Lung microvascular endothelial cell (primary cell): ENCODE data around the gene VAV2. TPM values are rescaled to one million over a fixed set of nuclear protein-coding genes. Genes with fewer than 3 reads are reported as not detected.

Experiments used
- DNase-seq, 2 donors: peaks; one replicate each; pipeline versions ENCODE4 v3.0.0 to v3.0.0-alpha.2; 2010; ENCODE audit warnings: low read depth in 2 of 2
- total RNA-seq: library from RNA; depleted of rRNA; stranded (reverse); fragments of >200 nt; gene quantifications from 2 replicates; pipeline ENCODE4 v1.2.1, GENCODE V29; 2014

Gene VAV2
- total RNA-seq, 1 donor from 2014 or later = 17.7 TPM

- peak; percentile 73 to 86 for DNase-seq
Observed at GRCh38 chr9:133782157-133783130, 209.7 kb downstream of the VAV2 start.

GRCh38 chr9:133781828-133782135, 210.3 kb downstream of the VAV2 start:
- no peak for DNase-seq

GRCh38 chr9:133780962-133781827, 210.9 kb downstream of the VAV2 start:
- DNase-seq = no peak

- no peak for DNase-seq
Observed at GRCh38 chr9:133780404-133780945, 211.6 kb downstream of the VAV2 start.

- no peak for DNase-seq
Observed at GRCh38 chr9:133779516-133780403, 212.4 kb downstream of the VAV2 start.

GRCh38 chr9:133779081-133779480, 213.0 kb downstream of the VAV2 start:
- DNase-seq = no peak

- DNase-seq = no peak
Observed at GRCh38 chr9:133778336-133779013, 213.6 kb downstream of the VAV2 start.

GRCh38 chr9:133777871-133778270, 214.3 kb downstream of the VAV2 start:
- no peak for DNase-seq

- DNase-seq = no peak
Observed at GRCh38 chr9:133777068-133777791, 214.9 kb downstream of the VAV2 start.

GRCh38 chr9:133775951-133776905, 215.9 kb downstream of the VAV2 start:
- DNase-seq = no peak

GRCh38 chr9:133775291-133775690, 216.8 kb downstream of the VAV2 start:
- DNase-seq = no peak

GRCh38 chr9:133774799-133775198, 217.3 kb downstream of the VAV2 start:
- no peak for DNase-seq

GRCh38 chr9:133773889-133774655, 218.1 kb downstream of the VAV2 start:
- no peak for DNase-seq

- no peak for DNase-seq
Observed at GRCh38 chr9:133772581-133772980, 219.5 kb downstream of the VAV2 start.

GRCh38 chr9:133771486-133772482, 220.3 kb downstream of the VAV2 start:
- no peak for DNase-seq

- no peak for DNase-seq
Observed at GRCh38 chr9:133770076-133770777, 221.9 kb downstream of the VAV2 start.
